GM12892 (cell line): ENCODE results near the gene PFDN1.

Source experiments
- DNase-seq: peaks from one replicate; pipeline ENCODE4 v3.0.0; 2011; ENCODE audit not compliant: insufficient read length
- FAIRE-seq: peaks from 2 replicates; lab custom pipeline; 2011; peaks lifted over from hg19 to GRCh38; lab: Jason Lieb, UNC
- POLR2A ChIP-seq: IDR thresholded peaks from 2 replicates; pipeline ENCODE4 v1.6.1; 2011; ENCODE audit warnings: low read depth, low read length, control low read depth
- POLR2AphosphoS5 ChIP-seq: IDR thresholded peaks from 2 replicates; pipeline ENCODE4 v1.6.1; 2011; ENCODE audit warnings: low read depth, low read length, control low read depth
- TAF1 ChIP-seq: IDR thresholded peaks from 2 replicates; pipeline ENCODE4 v1.6.1; 2011; ENCODE audit warnings: low read depth, mild to moderate bottlenecking, control low read depth, low read length, borderline replicate concordance

The PFDN1 gene

GRCh38 chr5:140251527-140251973 is 51.4 kb downstream of the PFDN1 start:
- no peak for FAIRE-seq
- DNase-seq = peak; percentile 29
- TF ChIP-seq POLR2A (no peak), POLR2AphosphoS5 (no peak)

DNA sequence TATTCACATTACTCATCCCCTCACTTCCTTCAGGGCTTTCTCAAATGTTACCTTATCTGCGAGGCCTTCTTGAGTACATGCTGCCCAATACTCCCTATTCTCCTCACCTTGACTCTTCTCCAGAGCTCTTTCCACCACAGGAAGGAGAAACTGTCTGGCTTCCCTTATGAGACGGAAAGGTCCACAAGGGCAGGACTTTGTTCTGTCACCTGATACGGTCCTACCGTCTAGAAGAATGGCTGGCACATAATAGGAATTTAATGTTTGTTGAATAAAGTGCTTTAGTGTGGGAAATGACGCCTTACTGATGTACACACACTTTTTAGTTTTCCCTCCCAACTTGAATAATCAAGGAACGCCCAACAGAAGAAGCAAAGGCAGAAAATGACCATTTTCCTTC is 52.5 kb downstream of the PFDN1 start:
- no peak for FAIRE-seq
- TF ChIP-seq POLR2AphosphoS5 = no peak
- TF ChIP-seq POLR2A = no peak
- no peak for TF ChIP-seq TAF1

DNA sequence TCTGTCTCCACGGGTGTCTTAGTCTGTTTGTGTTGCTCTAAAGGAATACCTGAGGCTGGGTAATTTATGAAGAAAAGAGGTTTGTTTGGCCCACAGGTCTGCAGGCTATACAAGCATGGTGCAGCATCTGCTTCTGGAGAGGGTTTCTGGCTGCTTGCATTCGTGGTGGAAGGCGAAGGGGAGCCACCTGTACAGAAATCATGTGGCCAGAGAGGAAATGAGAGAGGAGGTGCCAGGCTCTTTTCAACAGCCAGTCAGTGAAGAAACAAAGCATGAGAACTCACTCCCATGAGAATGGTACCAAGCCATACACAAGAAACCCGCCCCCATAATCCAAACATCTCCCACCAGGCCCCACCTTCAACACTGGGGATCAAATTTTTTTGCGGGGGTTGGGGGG is 53.4 kb downstream of the PFDN1 start:
- no peak for TF ChIP-seq TAF1
- no peak for DNase-seq
- FAIRE-seq = no peak

More for the DNA sequence above, 52.5 kb downstream of the PFDN1 start:
- DNase-seq = no peak

DNA sequence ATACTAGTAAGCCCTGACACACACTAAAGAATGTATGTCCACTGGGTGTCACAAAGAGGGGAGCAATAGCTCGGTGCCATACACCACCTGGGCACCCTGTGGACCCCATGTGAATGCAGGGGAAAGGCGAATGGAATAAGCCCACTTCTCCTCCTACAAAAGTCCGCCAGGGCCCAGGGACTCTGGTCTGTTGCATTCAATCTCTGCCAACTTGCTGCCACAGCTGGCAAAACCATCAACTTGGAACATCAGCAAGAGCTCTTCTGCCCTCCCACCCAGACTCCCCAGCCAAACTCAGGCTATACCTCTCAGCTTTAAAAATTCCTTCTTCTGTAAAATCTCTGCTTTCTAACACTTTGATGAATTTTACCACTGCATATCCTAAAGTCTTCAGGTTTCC is 54.5 kb downstream of the PFDN1 start:
- TF ChIP-seq POLR2A (no peak), POLR2AphosphoS5 (no peak), TAF1 (no peak)
- FAIRE-seq (no peak), DNase-seq (no peak)

DNA sequence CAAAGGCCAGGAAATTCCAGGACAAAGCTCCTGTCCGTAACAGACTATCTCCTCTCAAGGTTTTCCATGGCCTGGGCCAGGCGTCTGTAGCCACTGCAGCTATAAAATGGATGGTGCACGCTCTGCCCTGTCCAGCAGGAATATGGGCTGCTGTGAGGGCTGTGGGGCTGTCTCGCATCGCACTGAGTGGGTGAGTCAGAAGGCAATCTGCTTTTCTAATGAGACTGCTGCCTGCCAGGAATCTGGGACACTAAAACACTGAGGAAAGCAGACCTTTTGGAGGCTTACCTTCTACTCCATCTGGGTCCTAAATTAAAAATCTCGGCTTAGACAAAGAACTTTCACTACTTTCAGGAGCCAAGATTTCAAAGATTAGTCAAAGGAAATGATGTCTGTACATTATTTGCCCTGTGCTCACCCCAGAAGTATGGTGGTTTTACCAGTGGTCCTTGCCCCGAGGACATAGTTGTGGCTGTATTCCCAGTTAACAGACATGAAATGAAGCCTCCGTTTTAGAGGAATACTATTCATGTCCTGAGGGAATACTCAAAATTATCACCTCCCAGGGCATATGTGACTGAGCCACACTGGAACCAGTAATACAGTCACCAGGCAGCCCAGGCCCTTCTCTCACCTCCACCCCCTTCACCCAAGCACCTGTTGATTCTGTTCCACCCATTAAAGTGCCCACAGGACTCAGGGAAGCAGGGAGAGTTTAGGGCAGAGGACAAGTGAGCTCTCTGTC is 56.4 kb downstream of the PFDN1 start:
- TF ChIP-seq POLR2A (no peak), TAF1 (no peak), POLR2AphosphoS5 (no peak)
- no peak for DNase-seq
- no peak for FAIRE-seq

DNA sequence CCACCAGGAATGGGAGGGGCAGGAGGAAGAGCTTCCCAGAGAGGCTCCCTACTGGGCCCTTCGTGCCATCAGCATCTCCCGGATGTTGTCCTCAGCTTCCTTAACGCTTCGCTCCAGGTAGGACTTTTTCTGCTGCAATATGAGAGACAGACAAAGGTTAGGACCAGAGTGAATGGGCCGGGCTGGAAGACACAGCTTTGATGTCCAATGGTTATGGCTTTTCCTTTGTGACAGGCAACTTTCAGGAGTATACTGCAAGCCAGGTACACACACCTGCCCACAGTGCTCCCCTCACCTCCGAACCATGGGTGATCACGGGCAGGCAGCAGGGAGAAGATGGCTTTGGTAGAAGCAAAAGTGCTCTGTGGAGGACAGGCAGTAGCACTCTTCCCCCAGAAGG is 57.0 kb downstream of the PFDN1 start:
- TF ChIP-seq POLR2AphosphoS5 = no peak
- TF ChIP-seq TAF1 = no peak
- TF ChIP-seq POLR2A = no peak
- FAIRE-seq (no peak), DNase-seq (no peak)

- TF ChIP-seq TAF1 (no peak), POLR2A (no peak), POLR2AphosphoS5 (no peak)
- DNase-seq = no peak
- peak; percentile 61 for FAIRE-seq
Observed at GRCh38 chr5:140245341-140245740, 57.6 kb downstream of the PFDN1 start.

GRCh38 chr5:140244525-140245025 is 58.3 kb downstream of the PFDN1 start:
- FAIRE-seq (peak; percentile 89), DNase-seq (peak; percentile 64)
- no peak for TF ChIP-seq TAF1
- no peak for TF ChIP-seq POLR2AphosphoS5
- no peak for TF ChIP-seq POLR2A

DNA sequence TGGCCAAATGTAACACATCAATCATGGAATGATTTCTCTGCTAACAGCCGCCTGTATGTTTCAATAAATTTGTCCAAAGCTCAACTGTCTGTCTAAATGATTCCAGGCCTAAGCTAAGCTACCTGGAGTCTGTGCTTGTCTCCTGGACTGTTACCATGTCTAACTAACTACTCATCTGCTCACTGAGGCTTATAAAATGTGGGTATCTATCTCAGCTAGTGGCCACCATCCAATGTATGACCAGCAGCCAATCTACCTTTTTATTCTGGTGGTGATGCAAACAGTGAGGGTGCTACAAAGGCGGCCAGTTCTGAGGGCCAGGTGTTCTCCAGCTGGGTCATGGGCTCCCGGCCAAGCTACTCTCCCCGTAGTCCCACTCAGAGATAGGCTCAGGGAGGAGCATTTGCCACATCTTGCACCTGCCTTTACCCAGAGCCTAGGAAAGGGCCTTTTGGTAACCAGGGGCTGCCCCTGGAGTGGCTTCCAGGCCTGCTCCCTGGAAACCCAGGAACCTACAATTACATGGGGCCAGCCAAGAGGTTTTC is 59.1 kb downstream of the PFDN1 start:
- TF ChIP-seq POLR2A (no peak), POLR2AphosphoS5 (no peak), TAF1 (no peak)
- no peak for DNase-seq
- no peak for FAIRE-seq

DNA sequence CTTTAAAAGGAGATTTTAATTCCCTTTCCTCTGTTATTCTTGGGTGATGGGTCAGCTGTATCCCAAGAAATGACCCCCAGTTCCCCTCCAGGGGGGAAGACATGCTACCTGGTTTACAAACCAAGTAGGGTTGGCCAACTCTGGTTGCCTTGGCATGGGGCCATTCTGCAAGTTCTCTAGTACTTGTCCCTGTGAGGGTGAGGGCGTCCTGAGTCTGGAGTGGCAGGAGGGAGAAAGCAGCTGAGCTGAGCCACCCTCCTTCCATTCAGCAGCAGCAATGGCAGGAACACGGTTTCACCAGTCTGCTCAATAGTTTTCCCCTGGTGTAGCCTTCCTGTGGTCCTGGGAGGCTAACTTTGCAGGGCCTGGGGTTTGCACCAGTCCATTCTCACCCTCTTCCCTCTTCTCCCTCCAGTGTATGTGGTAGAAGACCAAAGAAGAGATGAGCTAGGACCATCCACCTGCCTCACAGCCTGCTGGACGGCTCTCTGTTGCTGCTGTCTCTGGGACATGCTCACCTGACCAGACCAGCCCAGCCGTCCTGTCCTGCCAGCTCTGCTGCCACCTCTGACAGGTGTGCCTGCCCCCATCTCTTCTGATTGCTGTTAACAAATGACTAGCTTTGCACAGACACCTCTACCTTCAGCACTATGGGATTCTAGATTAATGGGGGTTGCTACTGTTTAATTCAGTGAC is 59.9 kb downstream of the PFDN1 start:
- no peak for DNase-seq
- no peak for TF ChIP-seq POLR2A
- TF ChIP-seq POLR2AphosphoS5 = no peak
- no peak for TF ChIP-seq TAF1
- no peak for FAIRE-seq

DNA sequence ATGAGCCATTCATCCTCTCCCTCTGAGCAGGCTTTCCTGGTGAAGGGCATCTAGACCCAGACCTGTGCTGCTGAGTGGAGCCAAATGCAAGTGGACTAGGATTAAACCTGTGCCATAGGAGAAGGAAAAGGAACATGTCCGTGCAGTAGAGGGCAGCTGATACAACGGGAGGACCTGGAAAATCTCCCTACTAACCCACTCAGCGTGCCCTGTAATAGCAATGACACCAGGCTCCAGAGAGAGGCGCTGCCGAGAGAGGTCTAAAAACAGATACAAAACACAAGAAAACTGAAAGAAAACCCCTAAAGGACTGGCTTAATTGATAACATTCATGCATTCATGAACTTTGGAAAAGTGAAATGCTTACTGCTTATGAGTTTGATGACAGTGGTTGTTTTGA is 60.8 kb downstream of the PFDN1 start:
- TF ChIP-seq TAF1 (no peak), POLR2A (no peak), POLR2AphosphoS5 (no peak)
- no peak for DNase-seq
- FAIRE-seq = no peak

DNA sequence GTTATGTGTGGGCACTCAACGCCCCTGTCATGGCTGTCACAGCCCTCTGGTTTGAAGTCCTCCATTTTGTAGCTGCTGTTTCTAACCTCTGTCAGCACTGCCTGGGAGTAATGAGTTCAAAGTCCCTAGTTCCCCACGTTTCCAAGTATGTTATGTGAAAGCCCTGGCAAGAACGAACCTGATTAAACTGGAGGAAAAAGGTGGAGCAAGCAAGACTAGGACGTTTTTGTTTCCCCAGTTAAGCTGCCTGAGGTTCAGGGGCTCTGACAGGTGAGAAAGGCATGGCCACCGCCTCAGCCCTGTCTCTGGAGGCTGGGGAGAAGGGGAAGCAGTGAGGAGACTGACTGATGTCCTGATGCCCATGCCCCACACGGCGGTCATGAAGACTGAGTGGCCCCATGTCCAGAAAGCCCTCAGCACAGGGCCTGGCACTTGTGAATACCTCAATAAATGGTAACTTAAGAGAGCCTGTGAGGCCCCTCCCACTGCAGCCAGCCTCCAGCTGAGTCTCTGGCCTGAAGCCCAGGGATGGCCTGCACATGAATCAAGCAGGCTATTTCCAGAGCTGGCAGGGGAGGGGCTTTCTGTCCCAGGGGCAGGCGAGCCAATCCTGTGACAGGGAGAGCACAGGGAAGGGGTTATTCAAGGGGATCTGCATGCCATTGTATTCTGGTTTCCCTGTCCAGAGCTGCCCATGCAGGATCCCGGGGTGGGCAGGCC is 61.8 kb downstream of the PFDN1 start:
- no peak for DNase-seq
- FAIRE-seq = no peak
- TF ChIP-seq POLR2A = no peak
- TF ChIP-seq POLR2AphosphoS5 = no peak
- TF ChIP-seq TAF1 = no peak
